Pancreas (tissue), 10 donors: ENCODE results near the gene ODAPH. TPM values are rescaled to one million over a fixed set of nuclear protein-coding genes. Genes with fewer than 3 reads are reported as not detected.
"Not testable (repeated sequence)": the region's sequence is repeated elsewhere in the genome, so short reads cannot be mapped to it uniquely, and the experiment has no call there.

Source experiments
- ATAC-seq, 4 donors: fragments of 200-7000 bp; cut with Tn5 transposase; one replicate each; pipeline versions ENCODE4 v1.8.0 to v1.9.1; 2020; ENCODE audit warnings: mild to moderate bottlenecking in 4 of 4, moderate library complexity in 4 of 4
- DNase-seq, 6 donors: peaks; one replicate each; pipeline ENCODE4 v3.0.0-alpha.2; 2020
- FAIRE-seq: peaks from 2 replicates; lab custom pipeline; 2012; peaks lifted over from hg19 to GRCh38; lab: Jason Lieb, UNC
- H3K27ac ChIP-seq, 4 donors: fragments of 200-600 bp; sonication (generic); 1 replicate in 3 of 4; 2 replicates in 1 of 4; pipeline versions ENCODE4 v1.5.0 to v1.8.0; 2020
- H3K27me3 ChIP-seq, 4 donors: fragments of 200-600 bp; one replicate each; pipeline ENCODE4 v1.8.0; 2021
- H3K36me3 ChIP-seq, 3 donors: fragments of 200-600 bp; sonication (generic) in 1 of 3; one replicate each; pipeline versions ENCODE4 v1.5.0 to v1.8.0; 2020 to 2021
- H3K4me1 ChIP-seq, 3 donors: fragments of 200-600 bp; one replicate each; pipeline ENCODE4 v1.8.0; 2021
- H3K4me3 ChIP-seq, 4 donors: fragments of 200-600 bp; sonication (generic) in 2 of 4; one replicate each; pipeline versions ENCODE4 v1.5.0 to v1.8.0; 2020 to 2021
- H3K9me3 ChIP-seq, 4 donors: fragments of 200-600 bp; one replicate each; pipeline ENCODE4 v1.8.0; 2021
- WGBS, 2 donors: extraction: QIAGEN DNeasy Blood & Tissue Kit; methylation state at CpG; one replicate each; pipeline ENCODE4 v1.1.7; 2013; 5-methylcytosine and 5-hydroxymethylcytosine counted together
- intact Hi-C, 3 donors: fragments of 100-400 bp; cut with DNase I; formaldehyde crosslinking; loops; one replicate each; pipeline versions ENCODE4 v1.11.1 to v1.14.2; 2022
- polyA plus RNA-seq, 2 donors: library from polyadenylated mRNA; stranded (reverse); fragments of 200-250 nt; gene quantifications; one replicate each; pipeline ENCODE4 v1.2.3, GENCODE V29; 2013
- total RNA-seq, 6 donors: library from RNA; stranded (reverse); fragmentation: NEBNext Ultra II Directional in 4 of 6; extraction: Animal tissue kit (Norgen Biotek cat#: 25700) in 4 of 6; gene quantifications; one replicate each; pipeline versions ENCODE4 v1.2.1 to v1.2.4, GENCODE V29; 2021 to 2023
- TF ChIP-seq, protein P1 (sequence below), 4 donors: fragments of 200-600 bp; sonication (generic) in 3 of 4; IDR thresholded peaks; one replicate each; pipeline versions ENCODE4 v1.5.0 to v1.8.0; 2021; ENCODE audit warnings: antibody characterized with exemption in 4 of 4
- donor health status: healthy with polysubstance abuse.
- donor health status: DM: no; HTN: no; CAD: no; lungs with moderate emphysema.
- donor health status: DM: no; HTN: no; CAD: no.
- donor health status: control.
- donor health status: control.
- donor health status: Bipolar disorder and iron deficiency.
- donor health status: DM: yes; HTN: yes; CAD: no.
- donor health status: DM: no; HTN: no; CAD: no.
- donor health status: DM: no; HTN: no; CAD: no.
- donor health status: DM: yes; HTN: yes; CAD: no.

ODAPH gene
- total and polyA plus RNA-seq, 8 donors: not detected

DNA sequence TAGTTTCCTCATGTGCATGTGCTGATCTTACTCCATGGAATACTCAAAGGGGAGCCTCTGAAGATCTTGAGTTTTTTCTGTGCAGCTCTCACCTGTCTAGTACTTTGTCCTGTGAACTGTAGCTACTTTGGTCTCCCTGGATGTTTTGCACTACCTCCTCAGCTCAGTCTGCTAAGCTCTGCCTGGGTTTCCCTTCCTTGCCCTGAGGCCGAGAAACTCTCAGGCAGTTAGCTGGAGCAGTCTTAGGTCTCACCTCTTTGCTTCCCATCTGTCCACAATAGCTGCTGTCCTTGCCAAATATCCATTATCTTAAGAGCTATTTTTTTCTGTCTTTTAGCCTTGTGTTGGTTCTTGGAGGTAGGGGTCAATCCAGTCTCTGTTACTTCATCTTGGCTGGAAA is 30.0 kb upstream of the ODAPH start:
- H3K27ac ChIP-seq: no peak overlapping the region
- ATAC-seq (no peak), DNase-seq (no peak), FAIRE-seq (no peak)
- H3K9me3 ChIP-seq: no peaks in the 10 kb centered on the region
- no peaks in the 10 kb centered on the region for H3K27me3 ChIP-seq
- TF ChIP-seq, protein P1, sequence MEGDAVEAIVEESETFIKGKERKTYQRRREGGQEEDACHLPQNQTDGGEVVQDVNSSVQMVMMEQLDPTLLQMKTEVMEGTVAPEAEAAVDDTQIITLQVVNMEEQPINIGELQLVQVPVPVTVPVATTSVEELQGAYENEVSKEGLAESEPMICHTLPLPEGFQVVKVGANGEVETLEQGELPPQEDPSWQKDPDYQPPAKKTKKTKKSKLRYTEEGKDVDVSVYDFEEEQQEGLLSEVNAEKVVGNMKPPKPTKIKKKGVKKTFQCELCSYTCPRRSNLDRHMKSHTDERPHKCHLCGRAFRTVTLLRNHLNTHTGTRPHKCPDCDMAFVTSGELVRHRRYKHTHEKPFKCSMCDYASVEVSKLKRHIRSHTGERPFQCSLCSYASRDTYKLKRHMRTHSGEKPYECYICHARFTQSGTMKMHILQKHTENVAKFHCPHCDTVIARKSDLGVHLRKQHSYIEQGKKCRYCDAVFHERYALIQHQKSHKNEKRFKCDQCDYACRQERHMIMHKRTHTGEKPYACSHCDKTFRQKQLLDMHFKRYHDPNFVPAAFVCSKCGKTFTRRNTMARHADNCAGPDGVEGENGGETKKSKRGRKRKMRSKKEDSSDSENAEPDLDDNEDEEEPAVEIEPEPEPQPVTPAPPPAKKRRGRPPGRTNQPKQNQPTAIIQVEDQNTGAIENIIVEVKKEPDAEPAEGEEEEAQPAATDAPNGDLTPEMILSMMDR (IDR thresholded peaks at IDR 0.05): no peak
- H3K36me3 ChIP-seq: peaks cover 0 to 21% (median 13%) of the 10 kb centered on the region in 3 donors
- intact Hi-C loops: no loop called here
- 98 to 100% methylated on average over 1 of the region's 1 CpG for WGBS, 2 donors
- H3K4me3 ChIP-seq: no peak overlapping the region
- no peaks in the 10 kb centered on the region for H3K4me1 ChIP-seq

DNA sequence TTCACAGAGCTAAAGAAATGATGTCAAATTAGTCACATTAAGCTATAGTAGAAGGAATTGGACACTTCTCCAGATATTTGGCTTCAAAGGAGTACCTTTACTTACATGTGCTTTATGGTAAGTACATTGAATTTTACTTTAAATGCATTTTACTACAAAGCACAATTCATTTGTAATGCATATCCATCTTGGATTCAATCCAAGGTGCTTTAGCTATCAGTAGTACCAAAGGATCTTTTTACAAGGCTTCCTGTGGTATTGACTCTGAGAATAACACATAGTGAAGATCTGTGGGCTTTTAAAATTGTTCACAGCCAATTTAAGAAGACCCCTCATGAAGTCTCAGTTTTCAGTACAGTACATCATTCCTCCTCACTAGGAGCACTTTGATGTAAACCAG is 28.4 kb upstream of the ODAPH start:
- TF ChIP-seq, protein P1 (IDR thresholded peaks at IDR 0.05): no peak
- no peaks in the 10 kb centered on the region for H3K27me3 ChIP-seq
- peaks cover 0 to 27% (median 10%) of the 10 kb centered on the region in 3 donors for H3K36me3 ChIP-seq
- DNase-seq (no peak), ATAC-seq (no peak), FAIRE-seq (no peak)
- H3K9me3 ChIP-seq: no peaks in the 10 kb centered on the region
- no peak overlapping the region for H3K4me3 ChIP-seq
- intact Hi-C loops: no loop called here
- H3K27ac ChIP-seq: no peak overlapping the region
- H3K4me1 ChIP-seq: no peaks in the 10 kb centered on the region

DNA sequence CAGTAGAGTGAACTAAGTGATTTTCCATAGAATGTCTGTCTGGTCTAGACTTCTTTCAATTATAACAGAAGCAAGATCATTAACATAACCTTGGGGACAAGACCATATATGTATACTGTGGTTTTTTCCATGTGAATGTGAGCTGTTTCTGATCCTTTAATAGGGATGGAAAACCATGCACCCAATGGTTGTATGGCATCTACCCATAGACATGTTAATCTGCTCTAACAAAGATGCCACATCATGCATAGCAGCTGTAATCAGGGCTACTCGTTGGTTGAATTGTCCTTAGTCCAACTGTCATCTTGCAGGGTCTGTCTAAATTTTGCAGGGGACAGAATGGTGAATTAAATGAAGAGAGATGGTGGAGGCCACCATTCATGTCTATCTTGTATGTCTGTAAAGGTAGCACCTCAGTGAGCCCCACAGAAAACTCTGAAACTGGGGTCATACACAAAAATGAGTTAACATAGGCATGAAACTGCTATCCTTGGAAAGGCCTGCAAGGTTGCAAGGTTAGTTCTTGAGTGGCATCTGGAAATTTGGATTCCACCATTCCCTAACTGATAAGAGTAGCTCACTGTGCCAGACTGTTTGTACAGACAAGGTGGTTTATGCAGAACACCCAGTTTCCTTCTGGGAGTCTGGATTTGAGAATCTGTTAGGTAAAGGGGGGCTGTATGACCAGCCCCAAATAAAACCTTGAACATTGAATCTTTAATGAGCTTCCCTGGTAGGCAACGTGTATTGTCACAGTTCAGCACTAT is 25.1 kb upstream of the ODAPH start:
- Histone ChIP-seq H3K4me1 (no peaks in the 10 kb centered on the region), H3K9me3 (no peaks in the 10 kb centered on the region), H3K4me3 (no peak overlapping the region), H3K27me3 (no peaks in the 10 kb centered on the region), H3K27ac (no peak overlapping the region), H3K36me3 (peaks cover 0 to 29% (median 10%) of the 10 kb centered on the region in 3 donors)
- FAIRE-seq (no peak), ATAC-seq (no peak), DNase-seq (no peak)
- intact Hi-C loops: no loop called here
- WGBS, 2 donors: 92% methylated on average over 2 of the region's 2 CpGs
- TF ChIP-seq, protein P1 (IDR thresholded peaks at IDR 0.05): no peak

DNA sequence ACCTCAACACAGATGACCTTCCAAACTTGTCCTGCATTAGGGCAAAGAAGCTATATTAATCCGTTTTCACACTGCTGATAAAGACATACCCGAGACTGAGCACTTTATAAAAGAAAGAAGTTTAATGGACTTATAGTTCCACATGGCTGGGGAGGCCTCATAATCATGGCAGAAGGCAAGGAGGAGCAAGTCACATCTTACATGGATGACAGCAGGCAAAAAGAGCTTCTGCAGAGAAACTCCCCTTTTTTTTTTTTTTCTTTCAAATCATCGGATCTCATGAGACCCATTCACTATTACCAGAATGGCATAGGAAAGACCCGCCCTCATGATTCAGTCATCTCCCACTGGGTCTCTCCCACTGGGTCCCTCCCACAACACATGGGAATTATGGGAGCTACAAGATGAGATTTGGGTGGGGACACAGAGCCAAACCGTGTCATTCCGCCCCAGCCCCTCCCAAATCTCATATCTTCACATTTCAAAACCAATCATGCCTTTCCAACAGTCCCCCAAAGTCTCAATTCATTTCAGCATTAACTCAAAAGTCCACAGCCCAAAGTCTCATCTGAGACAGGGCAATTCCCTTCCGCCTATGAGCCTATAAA is 24.2 kb upstream of the ODAPH start:
- FAIRE-seq, intact Hi-C loops, DNase-seq, ATAC-seq, H3K4me1 ChIP-seq, H3K27me3 ChIP-seq, H3K9me3 ChIP-seq, H3K27ac ChIP-seq, H3K4me3 ChIP-seq: not testable (repeated sequence)
- WGBS, 2 donors: 78 to 97% methylated on average over 7 of the region's 7 CpGs
- H3K36me3 ChIP-seq: peaks cover 0 to 29% (median 10%) of the 10 kb centered on the region in 3 donors

DNA sequence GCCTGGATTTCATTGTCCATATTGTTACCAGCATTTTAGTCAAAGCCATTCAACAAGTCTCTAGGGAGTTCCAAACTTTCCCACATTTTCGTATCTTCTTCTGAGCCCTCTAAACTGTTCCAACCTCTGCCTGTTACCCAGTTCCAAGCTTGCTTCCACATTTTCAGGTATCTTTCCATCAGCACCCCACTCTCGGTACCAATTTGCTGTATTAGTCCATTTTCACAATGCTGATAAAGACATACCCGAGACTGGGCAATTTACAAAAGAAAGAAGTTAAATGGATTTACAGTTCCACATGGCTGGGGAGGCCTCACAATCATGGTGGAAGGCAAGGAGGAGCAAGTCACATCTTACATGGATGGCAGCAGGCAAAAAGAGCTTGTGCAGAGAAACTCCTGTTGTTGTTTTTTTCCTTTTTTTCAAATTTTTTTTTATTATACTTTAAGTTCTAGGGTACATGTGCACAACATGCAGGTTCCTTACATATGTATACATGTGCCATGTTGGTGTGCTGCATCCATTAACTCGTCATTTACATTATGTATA is 22.5 kb upstream of the ODAPH start:
- H3K4me3 ChIP-seq, H3K27me3 ChIP-seq, intact Hi-C loops, H3K4me1 ChIP-seq, DNase-seq, FAIRE-seq, ATAC-seq, H3K9me3 ChIP-seq, H3K27ac ChIP-seq: not testable (repeated sequence)
- WGBS, 2 donors: 96 to 97% methylated on average over 4 of the region's 4 CpGs
- peaks cover 0 to 18% (median 4%) of the 10 kb centered on the region in 3 donors for H3K36me3 ChIP-seq

DNA sequence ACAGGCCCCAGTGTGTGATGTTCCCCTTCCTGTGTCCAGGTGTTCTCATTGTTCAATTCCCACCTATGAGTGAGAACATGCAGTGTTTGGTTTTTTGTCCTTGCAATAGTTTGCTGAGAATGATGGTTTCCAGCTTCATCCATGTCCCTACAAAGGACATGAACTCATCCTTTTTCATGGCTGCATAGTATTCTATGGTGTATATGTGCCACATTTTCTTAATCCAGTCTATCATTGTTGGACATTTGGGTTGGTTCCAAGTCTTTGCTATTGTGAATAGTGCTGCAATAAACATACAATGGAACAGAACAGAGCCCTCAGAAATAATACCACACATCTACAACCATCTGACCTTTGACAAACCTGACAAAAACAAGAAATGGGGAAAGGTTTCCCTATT is 21.9 kb upstream of the ODAPH start:
- intact Hi-C loops, H3K27ac ChIP-seq, H3K27me3 ChIP-seq, DNase-seq, ATAC-seq, H3K4me1 ChIP-seq, H3K4me3 ChIP-seq, FAIRE-seq, H3K9me3 ChIP-seq: not testable (repeated sequence)
- peaks cover 0 to 15% (median 4%) of the 10 kb centered on the region in 3 donors for H3K36me3 ChIP-seq

DNA sequence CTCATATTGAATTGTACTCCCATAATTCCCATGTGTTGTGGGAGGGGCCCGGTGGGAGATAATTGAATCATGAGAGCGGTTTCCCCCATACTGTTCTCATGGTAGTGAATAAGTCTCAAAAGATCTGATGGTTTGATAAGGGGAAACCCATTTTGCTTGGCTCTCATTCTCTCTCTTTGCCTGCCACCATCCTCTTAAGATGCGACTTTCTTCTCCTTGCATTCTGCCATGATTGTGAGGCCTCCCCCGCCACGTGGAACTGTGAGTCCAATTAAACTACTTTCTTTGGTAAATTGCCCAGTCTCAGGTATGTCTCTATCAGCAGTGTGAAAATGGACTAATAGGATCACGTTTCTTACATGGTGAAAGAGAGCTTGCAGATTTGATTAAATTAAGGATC is 18.6 kb upstream of the ODAPH start:
- FAIRE-seq, intact Hi-C loops, H3K36me3 ChIP-seq, H3K4me3 ChIP-seq, ATAC-seq, H3K9me3 ChIP-seq, H3K27ac ChIP-seq, H3K27me3 ChIP-seq, H3K4me1 ChIP-seq, DNase-seq: not testable (repeated sequence)
- WGBS, 2 donors: 85 to 91% methylated on average over 6 of the region's 6 CpGs
